Ascending aorta (tissue), 2 donors: Measurements from ENCODE around the gene SLC30A2. TPM values are rescaled to one million over a fixed set of nuclear protein-coding genes. Genes with fewer than 3 reads are reported as not detected.

Experiments used
- DNase-seq, 2 donors: peaks; one replicate each; pipeline ENCODE4 v3.0.0-alpha.2; 2019; ENCODE audit warnings: low spot score in 2 of 2
- H3K27ac ChIP-seq, 2 donors: fragments of 200-600 bp; sonication (generic); one replicate each; pipeline ENCODE4 v1.5.1; 2016 to 2017; ENCODE audit warnings: mild to moderate bottlenecking in 1 of 2
- H3K27me3 ChIP-seq: fragments of 200-600 bp; sonication (generic); one replicate; pipeline ENCODE4 v1.5.1; 2017
- H3K36me3 ChIP-seq, 2 donors: fragments of 200-600 bp; sonication (generic); one replicate each; pipeline ENCODE4 v1.5.1; 2016
- H3K4me1 ChIP-seq, 2 donors: fragments of 200-600 bp; sonication (generic); one replicate each; pipeline ENCODE4 v1.5.1; 2016 to 2017; ENCODE audit warnings: mild to moderate bottlenecking in 1 of 2
- H3K4me3 ChIP-seq, 2 donors: fragments of 200-600 bp; sonication (generic); one replicate each; pipeline ENCODE4 v1.5.1; 2016 to 2017; ENCODE audit warnings: mild to moderate bottlenecking in 1 of 2
- H3K9me3 ChIP-seq, 2 donors: fragments of 200-600 bp; sonication (generic); one replicate each; pipeline ENCODE4 v1.5.1; 2016
- intact Hi-C: fragments of 100-400 bp; cut with DNase I; formaldehyde crosslinking; loops from one replicate; pipeline ENCODE4 v1.15.1; 2023
- total RNA-seq: library from RNA; depleted of rRNA; stranded (reverse); fragments of >200 nt; gene quantifications from one replicate; pipeline ENCODE4 v1.1.0, GENCODE V29; 2016
- TF ChIP-seq, protein P1 (sequence below), 3 experiments: fragments of 200-600 bp in 2 of 3; fragments of 450-650 bp in 1 of 3; sonication (generic) in 2 of 3; IDR thresholded peaks; one replicate each; pipeline ENCODE4 v1.5.1; 2016 to 2019; ENCODE audit warnings: antibody characterized with exemption in 3 of 3, mild to moderate bottlenecking in 1 of 3, moderate library complexity in 1 of 3

Gene SLC30A2
- total RNA-seq, 1 donor from 2014 or later = not detected

DNA sequence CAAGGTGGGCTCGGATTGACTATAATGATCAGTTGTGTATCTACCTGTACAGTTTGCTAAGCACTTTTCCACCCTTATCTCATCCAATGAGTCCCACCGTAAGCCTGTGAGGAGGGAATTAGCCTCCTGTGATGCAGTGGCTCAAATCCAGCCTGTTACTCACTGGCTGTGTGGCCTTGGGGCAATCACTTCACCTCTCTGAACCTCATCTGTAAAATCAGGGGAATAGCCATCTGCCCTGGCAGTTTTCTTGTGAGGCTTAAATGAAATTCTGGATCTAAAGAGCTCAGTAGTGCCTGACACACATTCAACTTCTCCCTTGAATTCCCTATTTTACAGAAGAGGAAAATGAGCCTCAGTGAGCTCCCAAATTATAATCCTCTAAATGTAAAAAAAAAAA lies 31.7 kb downstream of the SLC30A2 start:
- intact Hi-C loops = no loop called here
- no peak for DNase-seq
- H3K36me3 ChIP-seq = no peaks in the 10 kb centered on the region
- H3K27ac ChIP-seq = no peak overlapping the region
- TF ChIP-seq, protein P1, sequence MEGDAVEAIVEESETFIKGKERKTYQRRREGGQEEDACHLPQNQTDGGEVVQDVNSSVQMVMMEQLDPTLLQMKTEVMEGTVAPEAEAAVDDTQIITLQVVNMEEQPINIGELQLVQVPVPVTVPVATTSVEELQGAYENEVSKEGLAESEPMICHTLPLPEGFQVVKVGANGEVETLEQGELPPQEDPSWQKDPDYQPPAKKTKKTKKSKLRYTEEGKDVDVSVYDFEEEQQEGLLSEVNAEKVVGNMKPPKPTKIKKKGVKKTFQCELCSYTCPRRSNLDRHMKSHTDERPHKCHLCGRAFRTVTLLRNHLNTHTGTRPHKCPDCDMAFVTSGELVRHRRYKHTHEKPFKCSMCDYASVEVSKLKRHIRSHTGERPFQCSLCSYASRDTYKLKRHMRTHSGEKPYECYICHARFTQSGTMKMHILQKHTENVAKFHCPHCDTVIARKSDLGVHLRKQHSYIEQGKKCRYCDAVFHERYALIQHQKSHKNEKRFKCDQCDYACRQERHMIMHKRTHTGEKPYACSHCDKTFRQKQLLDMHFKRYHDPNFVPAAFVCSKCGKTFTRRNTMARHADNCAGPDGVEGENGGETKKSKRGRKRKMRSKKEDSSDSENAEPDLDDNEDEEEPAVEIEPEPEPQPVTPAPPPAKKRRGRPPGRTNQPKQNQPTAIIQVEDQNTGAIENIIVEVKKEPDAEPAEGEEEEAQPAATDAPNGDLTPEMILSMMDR (IDR thresholded peaks at IDR 0.05) = no peak
- no peaks in the 10 kb centered on the region for H3K4me1 ChIP-seq
- H3K4me3 ChIP-seq = no peak overlapping the region
- no peaks in the 10 kb centered on the region for H3K27me3 ChIP-seq
- no peaks in the 10 kb centered on the region for H3K9me3 ChIP-seq

DNA sequence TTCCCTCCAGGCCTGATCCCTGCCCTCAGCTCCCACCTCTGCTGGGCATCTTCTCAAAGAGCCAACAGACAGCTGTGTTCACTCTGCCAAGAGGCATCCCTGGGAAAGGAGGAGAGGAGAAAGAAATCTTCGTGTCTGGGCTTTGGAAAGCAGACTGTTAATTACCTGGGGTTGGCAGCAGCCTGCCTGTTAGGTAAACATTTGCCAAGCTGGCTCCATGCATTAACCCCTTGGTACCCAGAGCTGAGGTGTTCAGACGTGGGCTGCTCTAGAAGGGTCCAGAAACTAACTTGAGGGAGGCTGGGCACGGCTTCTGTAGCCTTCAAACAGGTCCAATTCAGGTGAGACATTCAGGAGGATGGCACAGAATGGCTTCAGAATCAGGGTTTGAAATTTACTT lies 33.1 kb downstream of the SLC30A2 start:
- no peak for DNase-seq
- no peaks in the 10 kb centered on the region for H3K27me3 ChIP-seq
- intact Hi-C loops = no loop called here
- no peak overlapping the region for H3K27ac ChIP-seq
- no peaks in the 10 kb centered on the region for H3K4me1 ChIP-seq
- H3K9me3 ChIP-seq = no peaks in the 10 kb centered on the region
- H3K36me3 ChIP-seq = no peaks in the 10 kb centered on the region
- H3K4me3 ChIP-seq = no peak overlapping the region
- TF ChIP-seq, protein P1 (IDR thresholded peaks at IDR 0.05) = no peak

DNA sequence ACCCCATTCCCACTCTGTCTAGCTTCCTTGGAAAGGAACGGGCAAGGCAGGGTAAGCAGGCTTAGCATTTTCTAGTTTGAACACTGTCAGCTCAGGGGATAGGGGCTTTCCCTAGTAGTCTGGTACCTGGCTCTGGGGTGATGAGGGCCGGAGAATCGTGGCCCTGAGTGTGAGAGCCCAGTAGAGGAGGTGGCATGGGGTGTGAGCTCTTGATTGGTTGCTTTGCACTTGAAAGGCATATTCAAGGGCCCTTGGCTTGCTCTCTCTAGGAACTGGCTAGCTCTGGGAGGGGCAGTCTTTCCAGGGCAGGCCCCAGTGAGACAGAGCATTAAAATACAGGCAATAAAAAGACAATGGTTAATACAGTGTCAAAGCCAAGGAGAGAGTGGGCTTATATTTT lies 35.1 kb downstream of the SLC30A2 start:
- TF ChIP-seq, protein P1 (IDR thresholded peaks at IDR 0.05) = no peak
- Histone ChIP-seq H3K9me3 (no peaks in the 10 kb centered on the region), H3K27me3 (no peaks in the 10 kb centered on the region), H3K36me3 (no peaks in the 10 kb centered on the region), H3K4me3 (no peak overlapping the region), H3K27ac (no peak overlapping the region), H3K4me1 (no peaks in the 10 kb centered on the region)
- intact Hi-C loops = no loop called here
- DNase-seq = no peak

DNA sequence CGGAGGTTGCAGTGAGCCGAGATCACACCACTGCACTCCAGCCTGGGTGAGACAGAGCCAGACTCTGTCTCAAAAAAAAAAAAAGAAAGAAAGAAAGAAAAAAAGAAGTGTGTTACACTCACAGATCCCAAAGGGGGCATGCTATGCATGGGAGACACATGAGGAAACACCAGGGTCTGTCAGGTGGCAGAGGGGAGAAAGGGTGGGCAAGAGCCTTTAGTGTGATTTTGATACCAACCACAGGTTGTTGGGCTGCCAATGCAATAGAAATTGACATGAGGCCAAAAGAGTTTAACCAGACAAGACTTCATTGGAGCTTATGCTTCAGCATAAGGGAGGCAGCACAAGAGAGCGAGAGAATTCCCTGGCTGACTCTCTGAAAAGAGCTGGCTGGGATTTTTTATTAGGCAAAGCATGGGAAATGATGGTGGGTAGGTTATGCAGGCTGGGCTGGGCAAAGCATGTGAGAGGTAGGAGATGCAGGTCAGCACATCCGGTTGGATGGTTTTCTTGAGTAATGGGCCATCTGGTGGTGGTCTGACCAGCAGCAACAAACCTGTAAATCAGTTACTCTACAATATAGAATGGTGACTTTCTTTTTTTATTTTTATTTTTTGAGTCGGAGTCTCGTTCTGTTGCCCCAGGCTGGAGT lies 36.0 kb downstream of the SLC30A2 start:
- TF ChIP-seq, protein P1 (IDR thresholded peaks at IDR 0.05) = no peak
- Histone ChIP-seq H3K27me3 (no peaks in the 10 kb centered on the region), H3K36me3 (no peaks in the 10 kb centered on the region), H3K4me3 (no peak overlapping the region), H3K9me3 (no peaks in the 10 kb centered on the region), H3K4me1 (no peaks in the 10 kb centered on the region), H3K27ac (no peak overlapping the region)
- DNase-seq = no peak
- intact Hi-C loops = no loop called here

DNA sequence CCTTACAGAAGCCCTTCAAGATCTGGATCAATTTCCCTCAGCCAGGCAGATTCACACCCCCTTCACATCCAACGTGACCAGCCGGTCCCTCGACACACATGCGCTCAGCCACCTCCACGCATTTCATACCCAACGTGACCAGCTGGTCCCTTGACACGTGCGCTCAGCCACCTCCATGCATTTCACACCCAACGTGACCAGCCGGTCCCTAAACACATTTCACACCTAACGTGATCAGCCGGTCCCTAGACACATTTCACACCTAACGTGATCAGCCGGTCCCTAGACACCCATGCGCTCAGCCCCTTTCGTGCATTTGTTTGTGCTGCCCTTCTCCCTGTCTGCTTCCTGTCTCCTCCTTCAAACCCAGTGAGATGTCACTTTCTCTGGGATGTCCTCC lies 39.2 kb downstream of the SLC30A2 start:
- intact Hi-C loops = no loop called here
- Histone ChIP-seq H3K9me3 (no peaks in the 10 kb centered on the region), H3K4me1 (no peaks in the 10 kb centered on the region), H3K27me3 (no peaks in the 10 kb centered on the region), H3K4me3 (no peak overlapping the region), H3K36me3 (no peaks in the 10 kb centered on the region), H3K27ac (no peak overlapping the region)
- no peak for DNase-seq
- TF ChIP-seq, protein P1 (IDR thresholded peaks at IDR 0.05) = no peak
